GM10248 (cell line): ENCODE results near the gene HDGFL2.

Experiments
- CTCF ChIA-PET: fragments of 300-600 bp; sonication (Branson Sonifier 250); formaldehyde crosslinking; extraction: SDS; loops from one replicate; lab custom pipeline; 2021; ENCODE audit warnings: antibody characterized with exemption; lab: Yijun Ruan, JAX
- POLR2A ChIA-PET: fragments of 350-650 bp; sonication (Branson Sonifier 250); formaldehyde crosslinking; extraction: SDS; loops from one replicate; lab custom pipeline; 2020; ENCODE audit warnings: antibody characterized with exemption; lab: Yijun Ruan, JAX
- DNase-seq: peaks from one replicate; pipeline ENCODE4 v3.0.0; 2012; ENCODE audit errors: extremely low spot score
- TF ChIP-seq, protein P1 (sequence below): IDR thresholded peaks from 2 replicates; pipeline ENCODE4 v1.5.1; 2012; ENCODE audit warnings: mild to moderate bottlenecking, low read depth; ENCODE audit errors: extremely low read depth, missing control alignments, control extremely low read depth

Gene HDGFL2

DNA sequence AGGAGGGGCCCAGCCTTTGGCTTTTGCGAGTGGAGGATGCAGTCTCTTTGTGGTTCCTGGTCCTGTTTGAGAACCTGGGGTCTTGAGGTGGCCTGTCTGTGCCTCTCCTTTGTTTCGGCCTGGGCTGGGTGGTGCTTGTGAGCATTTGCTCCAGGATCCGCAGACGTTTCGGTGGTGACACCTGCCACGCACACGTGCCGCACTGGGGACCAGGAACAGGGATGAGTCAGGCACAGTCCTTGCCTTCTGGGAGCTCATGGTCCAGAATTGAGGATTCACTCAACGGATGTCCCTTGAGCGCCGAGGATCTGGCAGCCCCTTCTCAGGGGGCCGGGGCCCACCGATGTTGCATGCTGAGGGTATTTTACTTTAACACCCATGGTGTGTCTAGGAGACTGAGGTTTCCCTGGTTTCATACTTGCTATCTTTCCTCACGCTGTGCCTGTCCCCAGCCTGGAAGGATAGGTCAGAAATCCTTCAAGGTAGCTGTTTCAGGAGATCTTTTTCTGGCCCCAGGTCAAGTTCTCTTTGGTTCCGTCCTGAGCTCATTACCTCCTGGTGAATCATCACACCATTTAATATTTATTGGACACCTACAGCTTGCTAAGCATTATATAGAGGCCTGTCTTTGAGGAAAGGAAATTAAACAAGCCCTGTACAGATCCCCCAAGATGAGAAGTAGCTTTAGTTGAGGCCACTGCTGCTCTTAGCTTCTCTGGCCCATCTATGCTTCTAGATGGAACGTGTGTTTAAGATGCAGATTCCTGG lies 5.1 kb downstream of the HDGFL2 start:
- POLR2A ChIA-PET: interaction anchor here (0.6 kb wide), 1 partner anchor 9 kb away, joined by 3 read pairs; no protein-coding TSS in a partner anchor
- CTCF ChIA-PET: interaction anchor here (1.4 kb wide), 1 partner anchor 159 kb away, joined by 3 read pairs; no protein-coding TSS in a partner anchor

DNA sequence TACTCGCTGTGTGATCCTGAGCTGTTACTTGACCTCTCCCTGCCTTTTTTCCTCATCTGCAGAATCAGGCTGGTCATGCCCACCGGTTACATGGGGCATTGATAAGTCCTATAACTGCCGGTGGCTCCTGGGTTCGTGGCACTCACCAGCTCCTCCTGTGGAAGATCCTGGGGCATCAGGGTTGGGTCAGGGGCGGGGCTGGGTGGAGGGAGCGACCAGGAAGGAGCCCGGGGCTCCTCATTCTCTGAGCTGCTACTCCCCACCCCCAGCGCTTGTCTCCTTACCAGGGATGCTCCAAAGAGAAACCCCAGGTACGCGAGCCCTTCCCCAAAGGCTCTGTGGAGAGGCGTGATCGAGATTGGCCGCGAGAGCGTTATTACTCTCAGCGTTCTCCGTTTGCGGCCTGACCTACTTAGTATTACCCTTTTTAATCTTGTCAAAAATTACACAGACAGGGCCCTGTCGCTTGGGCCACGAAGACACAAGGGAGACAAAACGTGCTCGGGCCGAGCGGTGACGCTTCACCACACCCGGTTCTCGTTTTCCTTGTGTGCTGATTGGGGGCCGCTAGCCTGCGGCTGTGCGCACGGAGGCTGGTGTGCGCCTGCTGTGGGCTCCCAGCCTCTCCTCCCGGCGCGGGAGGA lies 10.7 kb downstream of the HDGFL2 start:
- CTCF ChIA-PET: interaction anchor here (1.1 kb wide), 1 partner anchor 12 kb away, joined by 3 read pairs; no protein-coding TSS in a partner anchor
- TF ChIP-seq, protein P1, sequence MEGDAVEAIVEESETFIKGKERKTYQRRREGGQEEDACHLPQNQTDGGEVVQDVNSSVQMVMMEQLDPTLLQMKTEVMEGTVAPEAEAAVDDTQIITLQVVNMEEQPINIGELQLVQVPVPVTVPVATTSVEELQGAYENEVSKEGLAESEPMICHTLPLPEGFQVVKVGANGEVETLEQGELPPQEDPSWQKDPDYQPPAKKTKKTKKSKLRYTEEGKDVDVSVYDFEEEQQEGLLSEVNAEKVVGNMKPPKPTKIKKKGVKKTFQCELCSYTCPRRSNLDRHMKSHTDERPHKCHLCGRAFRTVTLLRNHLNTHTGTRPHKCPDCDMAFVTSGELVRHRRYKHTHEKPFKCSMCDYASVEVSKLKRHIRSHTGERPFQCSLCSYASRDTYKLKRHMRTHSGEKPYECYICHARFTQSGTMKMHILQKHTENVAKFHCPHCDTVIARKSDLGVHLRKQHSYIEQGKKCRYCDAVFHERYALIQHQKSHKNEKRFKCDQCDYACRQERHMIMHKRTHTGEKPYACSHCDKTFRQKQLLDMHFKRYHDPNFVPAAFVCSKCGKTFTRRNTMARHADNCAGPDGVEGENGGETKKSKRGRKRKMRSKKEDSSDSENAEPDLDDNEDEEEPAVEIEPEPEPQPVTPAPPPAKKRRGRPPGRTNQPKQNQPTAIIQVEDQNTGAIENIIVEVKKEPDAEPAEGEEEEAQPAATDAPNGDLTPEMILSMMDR: no peak
- POLR2A ChIA-PET: interaction anchor here (1.4 kb wide), 1 partner anchor 12 kb away, joined by 6 read pairs; no protein-coding TSS in a partner anchor
- DNase-seq: no peak

More for the DNA sequence above, 5.1 kb downstream of the HDGFL2 start:
- no peak for DNase-seq
- TF ChIP-seq, protein P1: no peak

DNA sequence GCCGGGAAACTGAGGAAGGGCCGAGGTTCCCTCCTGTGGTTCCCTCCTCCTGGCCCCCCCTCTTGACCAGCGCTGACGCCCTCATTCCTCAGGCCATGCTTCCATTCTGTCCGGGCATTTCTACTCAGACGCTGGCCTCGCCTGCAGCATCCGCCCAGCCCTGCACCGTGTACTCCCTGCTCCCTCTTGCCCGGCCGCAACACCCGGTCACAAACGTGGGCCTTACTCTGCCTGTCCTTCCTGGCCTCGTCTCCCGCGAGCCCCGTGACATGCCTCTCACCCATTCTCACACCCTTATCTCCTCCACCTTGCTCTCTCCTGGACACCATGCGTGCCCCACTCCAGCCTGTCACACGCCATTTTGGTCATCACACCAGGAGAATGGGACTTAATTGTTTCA lies 11.3 kb downstream of the HDGFL2 start:
- DNase-seq: no peak
- ChIA-PET POLR2A (interaction anchor here (0.7 kb wide), 1 partner anchor 12 kb away, joined by 4 read pairs; no protein-coding TSS in a partner anchor), CTCF (interaction anchor here (1.2 kb wide), 1 partner anchor 217 kb away, joined by 3 read pairs; no protein-coding TSS in a partner anchor)
- TF ChIP-seq, protein P1: no peak

DNA sequence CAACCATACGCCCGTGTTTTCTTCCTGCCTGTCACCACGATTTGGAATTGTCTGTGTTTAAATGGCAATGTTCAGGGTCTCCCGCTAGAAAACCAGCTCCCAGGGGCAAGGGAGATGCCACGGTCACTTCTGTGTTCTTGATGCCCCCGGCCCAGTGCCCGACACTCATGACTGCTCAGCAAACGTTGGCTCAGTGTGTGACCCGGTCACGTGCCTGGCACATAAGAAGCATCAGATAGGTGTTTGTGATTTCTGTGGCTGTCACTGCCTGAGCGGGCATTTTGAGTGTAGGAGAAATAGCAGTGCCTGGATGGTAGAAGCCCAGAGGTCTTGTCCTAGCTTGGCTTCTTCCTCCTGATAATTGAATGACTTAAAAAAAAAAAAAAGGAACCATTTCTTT lies 15.5 kb downstream of the HDGFL2 start:
- no peak for DNase-seq
- CTCF ChIA-PET: no interaction called here
- POLR2A ChIA-PET: no interaction called here
- TF ChIP-seq, protein P1: no peak

DNA sequence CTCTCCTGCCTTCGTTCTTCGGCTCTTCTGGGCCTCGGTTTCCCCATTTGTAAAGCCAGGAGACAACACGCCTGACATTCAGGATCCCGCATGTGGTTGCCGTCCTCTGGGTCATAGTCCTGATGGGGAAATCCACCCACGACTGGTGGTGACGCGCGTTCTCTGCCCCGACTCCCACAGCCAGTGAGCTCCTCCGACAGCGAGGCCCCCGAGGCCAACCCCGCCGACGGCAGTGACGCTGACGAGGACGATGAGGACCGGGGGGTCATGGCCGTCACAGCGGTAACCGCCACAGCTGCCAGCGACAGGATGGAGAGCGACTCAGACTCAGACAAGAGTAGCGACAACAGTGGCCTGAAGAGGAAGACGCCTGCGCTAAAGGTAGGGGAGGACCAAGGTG lies 16.4 kb downstream of the HDGFL2 start:
- ChIA-PET CTCF (no interaction called here), POLR2A (no interaction called here)
- TF ChIP-seq, protein P1: no peak
- no peak for DNase-seq

DNA sequence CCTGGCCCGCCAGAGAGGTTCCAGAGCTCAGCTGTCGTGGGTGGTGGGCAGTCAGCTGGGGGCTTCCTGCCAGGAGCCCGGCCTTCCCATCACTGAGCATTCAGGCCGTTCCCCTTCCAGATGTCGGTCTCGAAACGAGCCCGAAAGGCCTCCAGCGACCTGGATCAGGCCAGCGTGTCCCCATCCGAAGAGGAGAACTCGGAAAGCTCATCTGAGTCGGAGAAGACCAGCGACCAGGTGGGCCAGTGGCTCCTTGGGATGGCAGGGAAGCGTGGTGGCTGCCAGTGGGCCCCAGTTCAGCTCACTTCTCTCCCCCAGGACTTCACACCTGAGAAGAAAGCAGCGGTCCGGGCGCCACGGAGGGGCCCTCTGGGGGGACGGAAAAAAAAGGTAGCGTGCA lies 19.3 kb downstream of the HDGFL2 start:
- no peak for DNase-seq
- ChIA-PET POLR2A (no interaction called here), CTCF (interaction anchor here (1.0 kb wide), 1 partner anchor 32 kb away, joined by 3 read pairs; no protein-coding TSS in a partner anchor)
- TF ChIP-seq, protein P1: no peak
